Stimulated activated CD4-positive, alpha-beta T cell treated with anti-CD3 and anti-CD28 coated beads, TNF-alpha, amount 100 ng/mL, for 48 hours (primary cell): ENCODE measurements around the gene SUMO2.
"Not testable (repeated sequence)": the region's sequence is repeated elsewhere in the genome, so short reads cannot be mapped to it uniquely, and the experiment has no call there.

ENCODE experiments used
- DNase-seq, 3 donors: peaks; one replicate each; pipeline ENCODE4 v3.0.0-alpha.2; 2020; ENCODE audit warnings: low read depth in 3 of 3

SUMO2 gene

GRCh38 chr17:75181608-75182318 lies 996 bp downstream of the SUMO2 start:
- peak in 2 of 3 donors; percentile 16 to 31 for DNase-seq

- DNase-seq, result no peak
Measured at GRCh38 chr17:75181110-75181509, 1.6 kb downstream of the SUMO2 start.

- DNase-seq, result no peak
Measured at GRCh38 chr17:75178453-75178852, 4.3 kb downstream of the SUMO2 start.

DNA sequence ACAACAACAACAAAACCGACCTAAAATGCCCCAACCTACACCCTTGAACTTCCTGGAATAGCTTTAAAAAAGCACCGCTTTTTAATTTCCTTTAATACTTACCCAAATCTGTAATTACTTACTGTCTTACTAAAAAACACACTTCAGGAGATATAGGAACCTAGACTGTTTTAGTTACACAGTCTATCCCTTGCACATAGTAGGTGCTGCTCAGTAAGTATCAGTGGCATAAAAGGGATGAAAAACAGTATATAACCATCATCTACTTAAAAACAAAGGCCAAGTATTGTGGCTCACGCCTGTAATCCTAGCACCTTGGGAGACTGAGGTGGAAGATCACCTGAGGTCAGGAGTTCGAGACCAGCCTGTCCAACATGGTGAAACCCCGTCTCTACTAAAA lies 6.1 kb downstream of the SUMO2 start:
- no peak for DNase-seq

- no peak for DNase-seq
Measured at GRCh38 chr17:75174996-75175395, 7.8 kb downstream of the SUMO2 start.

- no peak for DNase-seq
Measured at GRCh38 chr17:75173526-75173925, 9.2 kb downstream of the SUMO2 start.

DNA sequence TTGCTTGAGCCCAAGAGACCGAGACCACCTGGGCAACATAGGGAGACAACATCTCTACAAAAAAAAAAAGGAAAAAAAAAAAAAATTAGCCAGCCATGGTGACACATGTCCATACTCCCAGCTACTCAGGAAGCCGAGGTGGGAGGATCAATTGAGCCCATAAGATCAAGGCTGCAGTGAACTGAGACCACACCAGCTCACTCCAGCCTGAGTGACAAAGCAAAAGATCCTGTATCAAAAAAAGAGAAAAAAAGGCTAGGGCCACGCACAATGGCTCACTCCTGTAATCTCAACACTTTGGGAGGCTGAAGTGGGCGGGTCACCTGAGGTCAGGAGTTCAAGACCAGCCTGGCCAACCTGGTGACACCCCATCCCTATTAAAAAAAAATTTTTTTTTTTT lies 13.8 kb downstream of the SUMO2 start:
- DNase-seq, result no peak

DNA sequence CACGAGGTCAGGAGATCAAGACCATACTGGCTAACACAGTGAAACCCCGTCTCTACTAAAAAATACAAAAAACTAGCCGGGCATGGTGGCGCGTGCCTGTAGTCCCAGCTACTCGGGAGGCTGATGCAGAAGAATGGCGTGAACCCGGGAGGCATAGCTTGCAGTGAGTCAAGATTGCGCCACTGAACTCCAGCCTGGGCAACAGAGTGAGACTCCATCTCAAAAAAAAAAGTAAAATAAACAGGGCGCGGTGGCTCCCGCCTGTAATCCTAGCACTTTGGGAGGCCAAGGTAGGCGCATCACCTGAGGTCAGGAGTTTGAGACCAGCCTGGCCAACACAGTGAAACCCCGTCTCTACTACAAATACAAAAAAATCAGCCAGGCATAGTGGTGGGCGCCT lies 18.2 kb downstream of the SUMO2 start:
- DNase-seq, result not testable (repeated sequence)

GRCh38 chr17:75163074-75163473 lies 19.7 kb downstream of the SUMO2 start:
- DNase-seq, result no peak

GRCh38 chr17:75160211-75160610 lies 22.5 kb downstream of the SUMO2 start:
- DNase-seq, result no peak

DNA sequence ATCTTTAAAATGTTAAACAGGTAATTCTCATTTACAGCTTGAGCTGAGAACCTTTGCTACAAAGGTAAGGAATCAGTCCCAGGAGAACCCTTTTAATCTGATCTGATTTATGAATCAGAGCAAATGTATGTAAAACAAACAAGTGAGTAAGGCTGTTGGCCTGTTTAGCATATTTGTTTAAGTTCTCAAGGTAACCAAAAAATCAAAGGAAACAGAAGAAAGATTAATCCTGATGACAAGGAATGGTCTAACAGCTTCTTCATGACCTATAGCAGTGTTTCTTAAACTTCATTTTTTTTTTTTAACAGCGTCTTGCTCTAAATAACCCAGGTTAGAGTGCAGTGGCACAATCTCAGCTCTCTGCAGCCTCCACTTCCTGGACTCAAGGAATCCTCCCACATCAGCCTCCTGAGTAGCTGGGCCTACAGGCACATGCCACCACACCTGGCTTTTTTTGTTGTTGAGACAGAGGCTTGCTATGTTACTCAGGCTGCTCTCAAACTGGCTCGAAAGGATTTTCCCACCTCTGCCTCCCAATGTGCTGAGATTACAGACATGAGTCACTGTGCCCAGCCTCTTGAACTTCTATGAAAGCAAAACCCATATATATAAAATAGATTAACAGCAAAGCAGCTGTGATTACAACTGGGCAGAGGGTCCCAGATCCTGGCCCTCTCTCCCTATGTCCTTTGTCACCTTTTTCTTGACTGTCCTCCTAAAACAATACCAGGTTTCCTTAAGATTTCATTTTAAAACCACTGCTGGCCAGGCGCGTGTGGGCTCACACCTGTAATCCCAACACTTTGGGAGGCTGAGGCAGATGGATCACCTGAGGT lies 23.3 kb downstream of the SUMO2 start:
- DNase-seq, result no peak

- not testable (repeated sequence) for DNase-seq
Measured at GRCh38 chr17:75158480-75158879, 24.3 kb downstream of the SUMO2 start.

DNA sequence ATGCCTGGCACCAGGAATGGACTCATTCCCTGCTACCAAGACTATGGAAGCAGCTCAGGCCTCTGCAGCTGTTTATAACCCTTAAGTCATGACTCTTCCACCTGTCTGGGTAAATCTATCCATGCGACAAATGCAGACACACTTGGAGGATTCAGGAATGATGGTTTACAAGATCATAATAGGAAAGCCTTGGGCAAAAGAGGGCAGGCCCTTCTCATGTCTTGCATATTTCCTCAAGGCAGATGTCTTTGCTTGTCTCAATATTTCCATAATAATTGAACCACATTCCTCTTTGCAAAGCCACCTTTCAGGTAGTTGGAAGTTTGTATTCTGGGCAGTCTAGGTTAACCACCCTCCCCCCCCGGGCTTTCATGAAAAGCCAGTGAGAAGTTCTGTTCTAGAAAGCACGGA lies 27.6 kb downstream of the SUMO2 start:
- no peak for DNase-seq

DNA sequence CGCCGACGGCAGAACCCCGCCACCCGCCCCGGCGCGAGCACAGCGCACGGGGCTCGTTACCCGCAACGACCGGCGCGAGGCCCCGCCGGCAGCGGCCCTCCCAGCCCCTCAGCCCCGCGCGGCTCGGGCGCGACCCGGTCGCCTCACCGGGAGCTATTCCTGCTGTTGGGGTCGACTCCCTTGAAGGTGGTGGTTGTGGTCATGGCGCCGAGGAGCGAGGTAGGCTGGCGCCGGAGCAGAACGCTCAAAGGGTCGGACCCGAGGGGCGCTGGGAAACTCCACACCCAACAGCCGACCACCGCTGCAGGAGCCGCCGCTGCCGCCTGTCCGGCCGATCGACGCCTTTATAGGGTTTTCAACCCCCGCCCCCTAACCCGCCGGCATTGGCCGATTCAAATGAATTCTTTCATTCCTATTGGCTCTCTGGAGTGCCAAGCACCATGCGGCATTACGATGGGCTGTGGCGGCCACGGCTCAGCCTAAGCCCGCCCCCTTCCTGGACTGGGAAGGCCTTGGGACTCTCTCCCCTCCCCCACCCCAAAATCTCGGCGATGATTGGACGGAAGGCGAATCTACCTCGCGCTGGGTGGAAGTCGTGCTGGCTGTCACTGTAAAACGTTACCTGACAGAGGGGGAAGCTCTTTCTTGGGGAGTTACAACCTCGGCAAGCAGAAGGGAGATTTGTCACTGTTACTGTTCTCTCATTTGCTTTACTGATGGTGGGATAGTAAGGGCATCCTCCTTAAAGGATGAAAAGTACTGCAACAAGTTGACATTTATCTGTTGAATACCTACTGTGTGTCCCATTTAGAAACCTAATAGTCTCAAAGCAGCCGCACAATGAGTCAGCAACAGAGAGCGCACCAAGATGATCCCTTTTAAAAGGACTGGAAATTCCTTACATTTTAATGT lies 28.3 kb downstream of the SUMO2 start, which contains the start of gene JPT1:
TSS of gene JPT1 (minus strand) at position 318 of the 912 bp plus-strand sequence. CDS start at position 203, 115 bp downstream.
- DNase-seq, result peak; percentile 96 to 99 (median 98)

GRCh38 chr17:75153780-75154194 lies 29.0 kb downstream of the SUMO2 start:
- DNase-seq, result peak in 1 of 3 donors; percentile 21

- DNase-seq, result no peak
Measured at GRCh38 chr17:75152922-75153779, 29.6 kb downstream of the SUMO2 start.

GRCh38 chr17:75152523-75152921 lies 30.2 kb downstream of the SUMO2 start:
- no peak for DNase-seq

DNA sequence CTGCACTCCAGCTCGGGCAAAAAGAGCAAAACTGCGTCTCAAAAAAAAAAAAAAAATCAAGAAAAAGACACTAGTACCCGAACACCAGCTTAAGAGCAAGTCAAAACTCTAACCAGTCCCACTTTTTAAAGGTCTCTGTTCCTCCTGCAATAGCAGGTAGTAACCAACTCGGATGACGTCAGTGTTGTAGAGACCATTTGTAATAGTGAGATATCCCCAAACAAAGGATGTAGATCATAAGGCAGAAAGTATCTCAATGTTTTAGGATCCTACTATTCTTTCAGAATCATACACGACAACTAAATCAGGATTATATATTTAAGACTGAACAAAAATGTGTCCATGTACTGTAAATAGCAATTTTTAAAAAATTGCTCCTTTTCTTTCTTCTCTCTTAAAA lies 30.8 kb downstream of the SUMO2 start:
- DNase-seq, result no peak

DNA sequence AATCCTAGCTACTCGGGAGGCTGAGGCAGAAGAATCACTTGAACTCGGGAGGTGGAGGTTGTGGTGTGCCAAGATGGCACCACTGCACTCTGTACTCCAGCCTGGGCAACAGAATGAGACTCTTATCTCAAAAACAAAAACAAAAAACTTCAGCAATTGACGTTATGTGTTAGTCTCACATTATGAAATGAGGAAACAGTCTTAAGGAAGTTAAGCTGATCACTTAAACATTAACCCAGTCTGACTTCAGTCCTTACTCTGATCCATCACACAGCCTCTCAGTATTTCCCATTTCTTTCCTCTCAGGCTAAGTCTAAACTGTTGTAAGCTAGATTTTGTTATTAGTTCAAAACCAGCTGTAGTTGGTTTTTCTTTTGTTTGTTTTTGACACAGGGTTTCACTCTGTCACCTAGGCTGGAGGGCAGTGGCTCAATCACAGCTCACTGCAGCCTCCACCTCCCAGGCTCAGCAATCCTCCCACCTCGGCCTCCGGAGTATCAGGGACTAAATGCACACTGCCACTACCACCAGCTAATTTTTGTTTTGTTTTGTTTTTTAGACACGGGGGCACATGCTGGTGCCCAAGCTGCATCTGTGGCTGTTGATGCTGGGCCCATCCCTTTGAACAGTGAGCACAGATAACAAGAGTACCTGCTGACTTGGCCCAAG lies 34.7 kb downstream of the SUMO2 start:
- no peak for DNase-seq

- DNase-seq, result no peak
Measured at GRCh38 chr17:75146592-75146991, 36.2 kb downstream of the SUMO2 start.
